A673 (cell line): Measurements from ENCODE around the gene MRFAP1L1.

Experiments used
- EZH2 ChIP-seq: fragments of 200-600 bp; sonication (generic); IDR thresholded peaks from 2 replicates; pipeline ENCODE4 v1.6.1; 2017; ENCODE audit warnings: borderline replicate concordance, low read depth, mild to moderate bottlenecking, mixed read lengths, antibody characterized with exemption, low read length; ENCODE audit not compliant: poor library complexity, severe bottlenecking
- TF ChIP-seq, protein P1 (sequence below): fragments of 300-800, 200-600 bp; sonication (generic); conservative IDR thresholded peaks from 2 replicates; pipeline ENCODE4 v1.5.1; 2017; ENCODE audit warnings: low read depth, mild to moderate bottlenecking, antibody characterized with exemption, low read length, moderate library complexity, mixed read lengths

DNA sequence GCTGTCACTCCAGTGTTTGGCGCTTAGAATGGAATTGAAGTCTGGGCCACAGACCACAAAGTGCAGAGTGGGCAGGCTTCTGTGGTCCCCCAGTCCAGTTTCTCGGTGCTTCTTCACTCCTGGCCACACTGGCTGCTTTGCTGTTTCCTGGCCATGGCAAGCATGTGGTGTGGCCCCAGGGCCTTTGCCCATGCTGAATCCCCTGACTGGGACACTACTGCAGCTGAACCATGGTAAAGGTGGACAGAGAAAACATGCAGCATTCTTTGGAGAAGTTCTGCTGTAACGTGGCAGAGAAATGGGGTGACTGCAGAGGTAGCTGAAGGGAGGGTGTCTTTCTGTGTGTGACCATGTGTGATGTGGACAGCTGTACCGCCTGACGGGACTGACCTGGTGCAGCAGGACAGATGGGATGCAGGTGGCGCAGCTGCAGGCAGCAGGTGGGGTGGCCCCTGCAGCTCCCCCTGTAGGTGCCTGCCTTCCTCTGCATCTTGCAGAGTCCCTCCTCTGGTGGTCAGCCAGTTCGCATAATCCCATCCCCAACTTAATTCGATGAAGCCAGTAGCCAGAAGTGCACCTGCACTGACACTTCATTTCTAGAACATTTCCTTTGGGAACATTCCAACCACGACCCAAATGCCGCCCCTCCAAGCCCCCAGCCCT lies 29.2 kb downstream of the MRFAP1L1 start:
- TF ChIP-seq, protein P1, sequence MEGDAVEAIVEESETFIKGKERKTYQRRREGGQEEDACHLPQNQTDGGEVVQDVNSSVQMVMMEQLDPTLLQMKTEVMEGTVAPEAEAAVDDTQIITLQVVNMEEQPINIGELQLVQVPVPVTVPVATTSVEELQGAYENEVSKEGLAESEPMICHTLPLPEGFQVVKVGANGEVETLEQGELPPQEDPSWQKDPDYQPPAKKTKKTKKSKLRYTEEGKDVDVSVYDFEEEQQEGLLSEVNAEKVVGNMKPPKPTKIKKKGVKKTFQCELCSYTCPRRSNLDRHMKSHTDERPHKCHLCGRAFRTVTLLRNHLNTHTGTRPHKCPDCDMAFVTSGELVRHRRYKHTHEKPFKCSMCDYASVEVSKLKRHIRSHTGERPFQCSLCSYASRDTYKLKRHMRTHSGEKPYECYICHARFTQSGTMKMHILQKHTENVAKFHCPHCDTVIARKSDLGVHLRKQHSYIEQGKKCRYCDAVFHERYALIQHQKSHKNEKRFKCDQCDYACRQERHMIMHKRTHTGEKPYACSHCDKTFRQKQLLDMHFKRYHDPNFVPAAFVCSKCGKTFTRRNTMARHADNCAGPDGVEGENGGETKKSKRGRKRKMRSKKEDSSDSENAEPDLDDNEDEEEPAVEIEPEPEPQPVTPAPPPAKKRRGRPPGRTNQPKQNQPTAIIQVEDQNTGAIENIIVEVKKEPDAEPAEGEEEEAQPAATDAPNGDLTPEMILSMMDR = no peak; the same call in none of the 2 replicates
- no peak for TF ChIP-seq EZH2
